ENCODE measurements around the gene LMO3.

The LMO3 gene

DNA sequence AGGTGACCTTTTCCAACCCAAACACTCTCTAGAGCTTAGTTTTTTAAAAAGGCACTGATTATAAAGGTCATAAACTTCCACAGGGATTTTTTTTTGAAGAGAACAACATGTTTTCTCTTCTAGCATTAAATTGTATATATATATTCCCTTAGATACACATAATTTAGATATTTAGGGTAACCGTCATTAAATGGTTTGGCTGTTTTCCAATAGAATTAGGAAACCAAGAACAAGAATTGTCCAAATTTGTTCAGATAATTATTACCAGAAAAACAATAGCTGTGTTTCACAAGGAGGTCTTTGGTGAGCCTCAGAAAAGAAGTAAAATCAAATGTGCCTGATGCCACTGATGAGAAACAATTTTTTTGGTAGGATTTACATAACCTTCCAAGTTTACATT, 26.9 kb downstream of the LMO3 start:
- H2BK15ac ChIP-seq (replicated peaks; ENCODE audit: low read depth) = no peak overlapping the region
- H4K8ac ChIP-seq (ENCODE audit: low read depth, low read length) = no peak overlapping the region

DNA sequence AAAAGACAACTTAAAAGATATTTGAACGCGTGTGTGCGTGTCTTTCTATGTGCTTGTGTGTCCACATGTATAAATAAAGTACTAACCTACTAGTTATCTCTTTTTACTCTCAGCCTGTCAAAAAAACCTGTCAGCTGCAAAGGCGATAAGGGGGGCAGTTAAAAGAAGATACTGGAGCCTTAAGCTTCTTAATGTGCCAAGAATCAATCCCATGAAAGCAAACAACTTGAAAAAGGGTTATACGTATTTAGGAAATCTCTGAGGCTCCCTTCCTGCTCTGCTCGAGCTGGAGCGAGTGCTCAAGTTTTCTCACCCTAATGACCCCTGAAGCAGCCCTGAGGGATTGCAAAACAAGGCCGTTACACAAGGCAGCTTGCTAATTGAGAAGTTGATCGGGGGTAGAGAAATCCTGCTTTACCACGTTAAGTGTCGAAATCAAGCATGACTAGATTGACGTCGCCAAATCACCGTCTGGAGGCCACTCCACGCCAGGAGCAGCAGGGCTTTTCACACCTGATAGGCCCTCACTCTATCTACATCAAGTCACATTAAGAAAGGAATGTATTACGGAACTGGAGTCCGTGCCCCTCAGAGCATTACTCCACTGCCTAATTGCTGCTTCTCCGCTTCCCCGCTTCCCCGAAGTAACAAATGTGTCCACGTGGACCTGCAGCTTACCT, 32.4 kb downstream of the LMO3 start:
- Histone ChIP-seq H2BK5ac (ENCODE audit: low read length) (no peak overlapping the region), H4K8ac (ENCODE audit: low read depth, low read length) (no peak overlapping the region), H3K79me2 (ENCODE audit: control insufficient read depth, insufficient read depth, low read length) (no peaks in the 10 kb centered on the region), H3K27ac (ENCODE audit: low read depth, low read length) (no peak overlapping the region), H4K5ac (ENCODE audit: low read length) (no peak overlapping the region), H3K4me1 (ENCODE audit: control insufficient read depth, low read depth, low read length) (no peaks in the 10 kb centered on the region), H3K4ac (ENCODE audit: low read depth, low read length) (no peak overlapping the region), H2BK120ac (ENCODE audit: low read depth, low read length) (no peak overlapping the region), H2BK15ac (replicated peaks; ENCODE audit: low read depth) (no peak overlapping the region), H2AK5ac (ENCODE audit: low read length) (no peak overlapping the region), H3K56ac (ENCODE audit: low read length) (peak overlapping the region; percentile 3), H3K18ac (ENCODE audit: low read length) (no peak overlapping the region), H3K79me1 (ENCODE audit: low read length) (no peaks in the 10 kb centered on the region), H3K23ac (ENCODE audit: low read length) (no peak overlapping the region), H3K36me3 (ENCODE audit: control insufficient read depth, insufficient read depth, low read length) (no peaks in the 10 kb centered on the region), H3K4me3 (ENCODE audit: low read length) (no peak overlapping the region), H3K9ac (ENCODE audit: low read length) (no peak overlapping the region), H3K4me2 (ENCODE audit: low read length) (no peak overlapping the region), H3K27me3 (ENCODE audit: insufficient read depth, low read length, poor library complexity) (peaks cover 2% of the 10 kb centered on the region)
- DNase-seq = peak; percentile 98
- no CpG with 5 or more reads among the region's 21 CpGs for WGBS (ENCODE audit: extremely low coverage, insufficient coverage, low lambda C conversion rate)

More for the DNA sequence above, 26.9 kb downstream of the LMO3 start:
- Histone ChIP-seq H3K56ac (ENCODE audit: low read length) (no peak overlapping the region), H4K5ac (ENCODE audit: low read length) (no peak overlapping the region), H3K9ac (ENCODE audit: low read length) (no peak overlapping the region), H3K36me3 (ENCODE audit: control insufficient read depth, insufficient read depth, low read length) (no peaks in the 10 kb centered on the region), H3K27ac (ENCODE audit: low read depth, low read length) (no peak overlapping the region), H3K23ac (ENCODE audit: low read length) (no peak overlapping the region), H3K18ac (ENCODE audit: low read length) (no peak overlapping the region), H2AK5ac (ENCODE audit: low read length) (no peak overlapping the region), H2BK5ac (ENCODE audit: low read length) (no peak overlapping the region), H3K27me3 (ENCODE audit: insufficient read depth, low read length, poor library complexity) (peaks cover 2% of the 10 kb centered on the region), H3K79me1 (ENCODE audit: low read length) (no peaks in the 10 kb centered on the region), H3K4me3 (ENCODE audit: low read length) (no peak overlapping the region), H2BK120ac (ENCODE audit: low read depth, low read length) (no peak overlapping the region), H3K4ac (ENCODE audit: low read depth, low read length) (no peak overlapping the region), H3K4me1 (ENCODE audit: control insufficient read depth, low read depth, low read length) (no peaks in the 10 kb centered on the region), H3K79me2 (ENCODE audit: control insufficient read depth, insufficient read depth, low read length) (no peaks in the 10 kb centered on the region), H3K4me2 (ENCODE audit: low read length) (no peak overlapping the region)
- no CpG with 5 or more reads among the region's 1 CpG for WGBS (ENCODE audit: extremely low coverage, insufficient coverage, low lambda C conversion rate)
- DNase-seq = no peak

DNA sequence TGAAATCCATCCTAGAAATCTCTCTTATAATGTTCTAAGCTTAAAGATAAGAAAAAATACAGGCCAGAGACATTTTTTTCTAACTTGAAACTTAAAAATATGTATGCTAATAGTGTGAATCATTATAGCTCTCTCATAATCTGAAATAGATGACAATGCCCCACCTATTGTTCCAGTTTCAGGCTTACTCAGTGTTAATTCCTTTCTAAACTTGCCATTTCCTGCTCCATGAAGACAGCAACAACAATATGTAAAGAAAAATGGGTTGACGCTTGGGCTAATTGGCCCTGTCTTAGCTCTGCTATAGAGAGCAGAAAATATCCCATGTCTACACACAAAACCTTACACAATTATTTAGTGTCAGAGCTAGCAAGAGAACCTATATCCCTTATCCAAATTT, 37.1 kb downstream of the LMO3 start:
- Histone ChIP-seq H2BK5ac (ENCODE audit: low read length) (no peak overlapping the region), H4K5ac (ENCODE audit: low read length) (no peak overlapping the region), H2BK120ac (ENCODE audit: low read depth, low read length) (no peak overlapping the region), H4K8ac (ENCODE audit: low read depth, low read length) (no peak overlapping the region), H3K79me2 (ENCODE audit: control insufficient read depth, insufficient read depth, low read length) (no peaks in the 10 kb centered on the region), H3K4ac (ENCODE audit: low read depth, low read length) (no peak overlapping the region), H2AK5ac (ENCODE audit: low read length) (no peak overlapping the region), H3K56ac (ENCODE audit: low read length) (no peak overlapping the region), H3K27ac (ENCODE audit: low read depth, low read length) (no peak overlapping the region), H3K9ac (ENCODE audit: low read length) (no peak overlapping the region), H3K4me1 (ENCODE audit: control insufficient read depth, low read depth, low read length) (no peaks in the 10 kb centered on the region), H3K27me3 (ENCODE audit: insufficient read depth, low read length, poor library complexity) (no peaks in the 10 kb centered on the region), H3K36me3 (ENCODE audit: control insufficient read depth, insufficient read depth, low read length) (no peaks in the 10 kb centered on the region), H3K4me2 (ENCODE audit: low read length) (no peak overlapping the region), H3K79me1 (ENCODE audit: low read length) (no peaks in the 10 kb centered on the region), H2BK15ac (replicated peaks; ENCODE audit: low read depth) (no peak overlapping the region), H3K4me3 (ENCODE audit: low read length) (no peak overlapping the region), H3K23ac (ENCODE audit: low read length) (no peak overlapping the region), H3K18ac (ENCODE audit: low read length) (no peak overlapping the region)
- WGBS (ENCODE audit: extremely low coverage, insufficient coverage, low lambda C conversion rate) = no CpG with 5 or more reads among the region's 1 CpG
- peak; percentile 18 for DNase-seq

DNA sequence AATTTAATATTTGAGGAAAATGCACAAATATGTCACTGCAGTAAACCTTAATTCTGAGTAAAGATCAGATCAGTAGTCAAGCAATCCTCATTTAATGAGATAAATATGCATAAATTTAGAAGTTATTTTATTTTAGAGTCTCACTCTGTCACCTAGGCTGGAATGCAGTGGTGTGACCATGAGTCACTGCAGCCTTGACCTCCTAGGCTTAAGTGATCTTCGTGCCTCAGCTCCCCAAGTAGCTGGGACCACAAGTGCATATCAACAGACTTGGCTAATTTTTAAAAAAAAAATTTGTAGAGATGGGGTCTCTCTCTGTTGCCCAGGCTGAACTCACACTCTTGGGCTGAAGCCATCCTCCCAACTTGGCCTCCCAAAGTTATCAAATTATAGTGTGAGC, 41.3 kb downstream of the LMO3 start:
- H4K5ac ChIP-seq (ENCODE audit: low read length) = no peak overlapping the region
- no peak overlapping the region for H3K4me2 ChIP-seq (ENCODE audit: low read length)
- WGBS (ENCODE audit: extremely low coverage, insufficient coverage, low lambda C conversion rate) = no CpG with 5 or more reads among the region's 1 CpG

DNA sequence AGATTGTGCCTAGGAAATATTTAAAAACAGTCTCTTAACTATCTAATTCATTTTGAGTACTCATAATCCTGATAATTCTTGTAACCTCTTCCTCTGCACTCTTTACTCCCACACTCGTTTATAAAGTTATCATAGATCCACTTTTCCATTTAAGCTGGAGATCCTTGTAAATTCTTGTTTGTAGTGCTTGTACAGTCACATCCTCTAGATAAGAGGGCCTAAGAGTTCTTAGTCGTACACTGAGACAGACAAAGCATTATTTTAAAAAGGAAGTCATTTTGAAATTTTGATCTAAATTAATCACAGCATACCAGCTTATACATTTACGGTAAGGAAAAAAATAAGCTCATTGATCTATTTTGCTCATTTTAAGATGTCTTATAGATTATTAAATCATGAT, 42.5 kb downstream of the LMO3 start:
- H2BK15ac ChIP-seq (replicated peaks; ENCODE audit: low read depth) = no peak overlapping the region
- H3K4me3 ChIP-seq (ENCODE audit: low read length) = no peak overlapping the region
- H3K4ac ChIP-seq (ENCODE audit: low read depth, low read length) = no peak overlapping the region
- no peak overlapping the region for H2BK5ac ChIP-seq (ENCODE audit: low read length)
- H3K27me3 ChIP-seq (ENCODE audit: insufficient read depth, low read length, poor library complexity) = no peaks in the 10 kb centered on the region
- no peak overlapping the region for H4K5ac ChIP-seq (ENCODE audit: low read length)
- no CpG with 5 or more reads among the region's 3 CpGs for WGBS (ENCODE audit: extremely low coverage, insufficient coverage, low lambda C conversion rate)
- no peak overlapping the region for H4K8ac ChIP-seq (ENCODE audit: low read depth, low read length)
- no peaks in the 10 kb centered on the region for H3K4me1 ChIP-seq (ENCODE audit: control insufficient read depth, low read depth, low read length)
- H3K23ac ChIP-seq (ENCODE audit: low read length) = no peak overlapping the region
- no peak overlapping the region for H2BK120ac ChIP-seq (ENCODE audit: low read depth, low read length)
- no peak overlapping the region for H3K18ac ChIP-seq (ENCODE audit: low read length)
- H3K79me2 ChIP-seq (ENCODE audit: control insufficient read depth, insufficient read depth, low read length) = no peaks in the 10 kb centered on the region
- no peak overlapping the region for H3K56ac ChIP-seq (ENCODE audit: low read length)
- H3K79me1 ChIP-seq (ENCODE audit: low read length) = no peaks in the 10 kb centered on the region
- no peaks in the 10 kb centered on the region for H3K36me3 ChIP-seq (ENCODE audit: control insufficient read depth, insufficient read depth, low read length)
- H3K9ac ChIP-seq (ENCODE audit: low read length) = no peak overlapping the region
- DNase-seq = no peak
- H2AK5ac ChIP-seq (ENCODE audit: low read length) = no peak overlapping the region
- no peak overlapping the region for H3K4me2 ChIP-seq (ENCODE audit: low read length)
- H3K27ac ChIP-seq (ENCODE audit: low read depth, low read length) = no peak overlapping the region

More for the DNA sequence above, 41.3 kb downstream of the LMO3 start:
- H3K4ac ChIP-seq (ENCODE audit: low read depth, low read length) = no peak overlapping the region
- no peak overlapping the region for H2BK120ac ChIP-seq (ENCODE audit: low read depth, low read length)
- H2BK15ac ChIP-seq (replicated peaks; ENCODE audit: low read depth) = no peak overlapping the region
- peak; percentile 19 for DNase-seq
- no peak overlapping the region for H2AK5ac ChIP-seq (ENCODE audit: low read length)
- no peak overlapping the region for H3K27ac ChIP-seq (ENCODE audit: low read depth, low read length)
- H3K79me1 ChIP-seq (ENCODE audit: low read length) = no peaks in the 10 kb centered on the region
- no peaks in the 10 kb centered on the region for H3K79me2 ChIP-seq (ENCODE audit: control insufficient read depth, insufficient read depth, low read length)
- no peak overlapping the region for H3K9ac ChIP-seq (ENCODE audit: low read length)
- no peak overlapping the region for H2BK5ac ChIP-seq (ENCODE audit: low read length)
- no peak overlapping the region for H3K23ac ChIP-seq (ENCODE audit: low read length)
- no peaks in the 10 kb centered on the region for H3K27me3 ChIP-seq (ENCODE audit: insufficient read depth, low read length, poor library complexity)
- H4K8ac ChIP-seq (ENCODE audit: low read depth, low read length) = no peak overlapping the region
- no peak overlapping the region for H3K56ac ChIP-seq (ENCODE audit: low read length)
- H3K18ac ChIP-seq (ENCODE audit: low read length) = no peak overlapping the region
- H3K4me1 ChIP-seq (ENCODE audit: control insufficient read depth, low read depth, low read length) = no peaks in the 10 kb centered on the region
- H3K4me3 ChIP-seq (ENCODE audit: low read length) = no peak overlapping the region
- no peaks in the 10 kb centered on the region for H3K36me3 ChIP-seq (ENCODE audit: control insufficient read depth, insufficient read depth, low read length)

DNA sequence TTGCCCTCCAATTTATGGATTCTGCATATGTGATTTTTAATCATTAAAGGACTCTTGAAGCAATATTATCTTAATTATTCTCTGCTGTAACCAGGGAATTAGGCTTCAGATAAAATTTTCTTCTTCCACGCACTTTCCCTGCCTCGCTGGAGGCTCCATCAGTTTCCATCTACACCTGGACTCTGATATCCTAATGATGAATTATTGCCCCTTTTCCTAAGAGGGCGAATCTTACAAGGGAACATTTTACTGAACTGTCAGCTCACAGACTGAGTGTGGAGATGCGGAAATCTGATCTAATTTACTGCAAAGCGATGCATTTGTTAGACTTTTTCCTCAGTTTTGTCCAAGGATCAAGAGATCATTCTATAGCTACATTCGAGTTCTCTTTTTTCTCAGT, 43.0 kb downstream of the LMO3 start:
- Histone ChIP-seq H4K5ac (ENCODE audit: low read length) (no peak overlapping the region), H3K27ac (ENCODE audit: low read depth, low read length) (no peak overlapping the region), H3K36me3 (ENCODE audit: control insufficient read depth, insufficient read depth, low read length) (no peaks in the 10 kb centered on the region), H2AK5ac (ENCODE audit: low read length) (no peak overlapping the region), H3K4me3 (ENCODE audit: low read length) (no peak overlapping the region), H3K56ac (ENCODE audit: low read length) (no peak overlapping the region), H2BK5ac (ENCODE audit: low read length) (no peak overlapping the region), H3K79me2 (ENCODE audit: control insufficient read depth, insufficient read depth, low read length) (no peaks in the 10 kb centered on the region), H3K27me3 (ENCODE audit: insufficient read depth, low read length, poor library complexity) (no peaks in the 10 kb centered on the region), H2BK15ac (replicated peaks; ENCODE audit: low read depth) (no peak overlapping the region), H2BK120ac (ENCODE audit: low read depth, low read length) (no peak overlapping the region), H3K4ac (ENCODE audit: low read depth, low read length) (no peak overlapping the region), H3K4me1 (ENCODE audit: control insufficient read depth, low read depth, low read length) (no peaks in the 10 kb centered on the region), H3K18ac (ENCODE audit: low read length) (no peak overlapping the region), H4K8ac (ENCODE audit: low read depth, low read length) (no peak overlapping the region), H3K23ac (ENCODE audit: low read length) (no peak overlapping the region), H3K9ac (ENCODE audit: low read length) (no peak overlapping the region), H3K79me1 (ENCODE audit: low read length) (no peaks in the 10 kb centered on the region), H3K4me2 (ENCODE audit: low read length) (no peak overlapping the region)
- DNase-seq = no peak
- no CpG with 5 or more reads among the region's 6 CpGs for WGBS (ENCODE audit: extremely low coverage, insufficient coverage, low lambda C conversion rate)
